Hepatocyte (in vitro differentiated cells): Measurements from ENCODE around the gene UBALD2. TPM values are rescaled to one million over a fixed set of nuclear protein-coding genes. Genes with fewer than 3 reads are reported as not detected.
A peak's percentile ranks its signal among the peaks of the same experiment; 100 is the strongest.
"Not testable (repeated sequence)": the region's sequence is repeated elsewhere in the genome, so short reads cannot be mapped to it uniquely, and the experiment has no call there.

ENCODE experiments used
- DNase-seq: peaks from one replicate; pipeline ENCODE4 v3.0.0-alpha.2; 2016; ENCODE audit warnings: low spot score
- H2AFZ ChIP-seq: fragments of 200-600 bp; sonication (generic); 2 replicates; pipeline ENCODE4 v1.6.0; 2016; ENCODE audit warnings: antibody characterized with exemption, mild to moderate bottlenecking
- H3K27ac ChIP-seq: fragments of 200-600 bp; sonication (generic); 2 replicates; pipeline ENCODE4 v1.5.1; 2016; ENCODE audit warnings: mild to moderate bottlenecking
- H3K27me3 ChIP-seq: fragments of 200-600 bp; sonication (generic); 2 replicates; pipeline ENCODE4 v1.6.1; 2016
- H3K36me3 ChIP-seq: fragments of 200-600 bp; sonication (generic); replicated peaks from 2 replicates; pipeline ENCODE4 v1.5.1; 2016; ENCODE audit warnings: low read depth; ENCODE audit not compliant: insufficient read depth
- H3K4me1 ChIP-seq: fragments of 200-600 bp; sonication (generic); 2 replicates; pipeline ENCODE4 v1.5.1; 2016; ENCODE audit warnings: mild to moderate bottlenecking, moderate library complexity; ENCODE audit not compliant: insufficient read depth
- H3K4me2 ChIP-seq: fragments of 200-600 bp; sonication (generic); 2 replicates; pipeline ENCODE4 v1.6.0; 2016
- H3K4me3 ChIP-seq: fragments of 200-600 bp; sonication (generic); 2 replicates; pipeline ENCODE4 v1.5.1; 2016; ENCODE audit warnings: mild to moderate bottlenecking
- H3K79me2 ChIP-seq: fragments of 200-600 bp; sonication (generic); 2 replicates; pipeline ENCODE4 v1.6.0; 2017; ENCODE audit warnings: mild to moderate bottlenecking
- H3K9me2 ChIP-seq: fragments of 200-600 bp; sonication (generic); replicated peaks from 2 replicates; pipeline ENCODE4 v1.6.0; 2017; ENCODE audit warnings: mild to moderate bottlenecking; ENCODE audit not compliant: insufficient read depth
- H3K9me3 ChIP-seq: fragments of 200-600 bp; sonication (generic); 2 replicates; pipeline ENCODE4 v1.5.1; 2016; ENCODE audit warnings: low read depth, mild to moderate bottlenecking
- H4K20me1 ChIP-seq: fragments of 200-600 bp; sonication (generic); 2 replicates; pipeline ENCODE4 v1.6.0; 2016; ENCODE audit warnings: mild to moderate bottlenecking; ENCODE audit not compliant: insufficient read depth, poor library complexity, severe bottlenecking
- EZH2 ChIP-seq: fragments of 200-600 bp; sonication (generic); IDR thresholded peaks from 2 replicates; pipeline ENCODE4 v1.6.1; 2016; ENCODE audit warnings: antibody characterized with exemption, mild to moderate bottlenecking, borderline replicate concordance
- EZH2phosphoT487 ChIP-seq: fragments of 200-600 bp; sonication (generic); IDR thresholded peaks from one replicate; pipeline ENCODE4 v1.6.1; 2018; ENCODE audit warnings: antibody characterized with exemption, mild to moderate bottlenecking, low read depth, moderate library complexity; ENCODE audit not compliant: unreplicated experiment, severe bottlenecking
- WGBS: methylation state at CpG from one replicate; pipeline ENCODE4 v1.1.6; 2016; ENCODE audit warnings: low lambda C conversion rate; ENCODE audit errors: missing lambda C conversion rate; 5-methylcytosine and 5-hydroxymethylcytosine counted together
- polyA plus RNA-seq: library from polyadenylated mRNA; unstranded; fragments of >200 nt; fragmentation: Nextera tagmentation; extraction: Ambion mirVana; gene quantifications from 2 replicates; pipeline ENCODE4 v1.2.1, GENCODE V29; 2016
- total RNA-seq: library from RNA; depleted of rRNA; stranded (reverse); fragments of >200 nt; gene quantifications from 2 replicates; pipeline ENCODE4 v1.2.3, GENCODE V29; 2014
- TF ChIP-seq, protein P1 (sequence below): fragments of 200-600 bp; sonication (generic); IDR thresholded peaks from 2 replicates; pipeline ENCODE4 v1.5.1; 2016; ENCODE audit warnings: antibody characterized with exemption, mild to moderate bottlenecking; ENCODE audit not compliant: poor library complexity

UBALD2 gene
- total and polyA plus RNA-seq, 2 experiments from 2014 or later: 10.2 to 13.1 TPM

DNA sequence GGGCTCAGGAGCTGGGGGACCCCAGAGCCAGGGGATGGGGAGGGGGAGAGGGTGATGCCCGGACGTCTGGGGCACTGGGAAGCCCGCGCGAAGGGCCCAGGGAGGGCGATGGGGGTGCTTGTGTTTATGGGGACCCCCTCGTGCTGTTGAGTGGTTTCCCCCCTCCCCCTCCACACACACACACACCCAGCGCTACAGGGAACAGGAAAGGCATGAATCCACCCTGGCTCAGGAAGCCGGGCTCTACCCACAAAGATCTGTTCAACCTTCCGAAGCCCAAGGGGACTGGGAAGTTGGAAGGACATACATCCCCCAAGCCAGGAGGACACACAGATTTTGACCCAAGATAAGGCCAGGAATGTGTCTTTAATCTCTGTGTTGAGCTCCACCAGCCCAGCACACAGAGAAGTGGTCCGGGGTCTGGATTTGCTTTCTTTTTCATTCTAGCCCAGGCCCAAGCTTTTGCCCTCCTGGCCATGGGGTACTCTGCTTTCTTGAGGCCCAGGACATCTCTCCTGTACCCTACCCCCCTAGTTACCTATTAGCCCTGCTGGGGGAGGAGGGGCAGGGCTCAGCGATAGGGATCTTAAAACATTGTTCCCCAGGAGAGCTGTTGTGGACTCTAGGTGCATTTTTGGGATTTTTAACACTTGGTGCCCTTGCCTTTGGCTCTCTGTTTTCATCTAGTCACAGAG, 1.2 kb downstream of the UBALD2 start:
- H3K4me3 ChIP-seq: peak overlapping the region; percentile 82

DNA sequence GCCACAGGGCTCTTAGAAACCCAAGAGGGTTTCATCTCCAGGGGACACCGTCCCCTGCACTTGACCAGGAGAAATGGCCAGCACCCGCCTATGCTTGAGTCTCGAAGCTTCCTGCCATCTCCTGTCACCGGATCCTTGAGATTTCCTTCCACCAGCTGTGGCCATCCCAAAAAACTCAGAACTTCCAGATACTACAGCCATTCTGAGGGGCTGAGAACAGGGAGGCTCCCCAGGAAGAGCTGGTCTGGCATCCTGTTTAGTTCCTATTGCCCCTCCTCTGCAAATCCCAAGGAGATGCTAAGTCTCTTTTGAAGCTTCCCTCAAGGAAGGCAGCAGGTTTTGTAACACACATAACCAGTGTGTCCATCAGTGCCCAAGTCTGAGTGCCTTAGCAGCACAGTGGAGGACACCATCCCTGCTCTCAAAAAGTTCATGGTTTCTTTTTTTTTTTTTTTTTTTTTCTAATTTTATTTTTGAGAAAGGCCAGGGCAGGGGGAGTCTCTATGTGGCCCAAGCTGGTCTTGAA, 2.0 kb downstream of the UBALD2 start:
- TF ChIP-seq, protein P1, sequence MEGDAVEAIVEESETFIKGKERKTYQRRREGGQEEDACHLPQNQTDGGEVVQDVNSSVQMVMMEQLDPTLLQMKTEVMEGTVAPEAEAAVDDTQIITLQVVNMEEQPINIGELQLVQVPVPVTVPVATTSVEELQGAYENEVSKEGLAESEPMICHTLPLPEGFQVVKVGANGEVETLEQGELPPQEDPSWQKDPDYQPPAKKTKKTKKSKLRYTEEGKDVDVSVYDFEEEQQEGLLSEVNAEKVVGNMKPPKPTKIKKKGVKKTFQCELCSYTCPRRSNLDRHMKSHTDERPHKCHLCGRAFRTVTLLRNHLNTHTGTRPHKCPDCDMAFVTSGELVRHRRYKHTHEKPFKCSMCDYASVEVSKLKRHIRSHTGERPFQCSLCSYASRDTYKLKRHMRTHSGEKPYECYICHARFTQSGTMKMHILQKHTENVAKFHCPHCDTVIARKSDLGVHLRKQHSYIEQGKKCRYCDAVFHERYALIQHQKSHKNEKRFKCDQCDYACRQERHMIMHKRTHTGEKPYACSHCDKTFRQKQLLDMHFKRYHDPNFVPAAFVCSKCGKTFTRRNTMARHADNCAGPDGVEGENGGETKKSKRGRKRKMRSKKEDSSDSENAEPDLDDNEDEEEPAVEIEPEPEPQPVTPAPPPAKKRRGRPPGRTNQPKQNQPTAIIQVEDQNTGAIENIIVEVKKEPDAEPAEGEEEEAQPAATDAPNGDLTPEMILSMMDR: no peak
- no peak for TF ChIP-seq EZH2phosphoT487
- no peak for TF ChIP-seq EZH2
- H2AFZ ChIP-seq: no peak overlapping the region
- H3K4me2 ChIP-seq: peak overlapping the region; percentile 84
- H3K4me1 ChIP-seq: peaks cover 32% of the 10 kb centered on the region
- no peaks in the 10 kb centered on the region for H3K27me3 ChIP-seq
- DNase-seq: no peak
- H3K4me3 ChIP-seq: no peak overlapping the region
- WGBS: 88% methylated on average over 4 of the region's 4 CpGs
- H3K27ac ChIP-seq: peak overlapping the region; percentile 93
- H3K36me3 ChIP-seq: no peaks in the 10 kb centered on the region
- no peaks in the 10 kb centered on the region for H4K20me1 ChIP-seq
- no peaks in the 10 kb centered on the region for H3K9me2 ChIP-seq
- H3K79me2 ChIP-seq: peaks cover 39% of the 10 kb centered on the region
- H3K9me3 ChIP-seq: no peaks in the 10 kb centered on the region

More for the DNA sequence above, 1.2 kb downstream of the UBALD2 start:
- peak; percentile 57 for DNase-seq
- Histone ChIP-seq H3K36me3 (no peaks in the 10 kb centered on the region), H3K27ac (peak overlapping the region; percentile 93), H3K4me1 (peaks cover 29% of the 10 kb centered on the region), H2AFZ (peak overlapping the region; percentile 55), H3K9me2 (no peaks in the 10 kb centered on the region), H3K27me3 (no peaks in the 10 kb centered on the region), H3K9me3 (no peaks in the 10 kb centered on the region), H3K79me2 (peaks cover 39% of the 10 kb centered on the region), H4K20me1 (no peaks in the 10 kb centered on the region), H3K4me2 (peak overlapping the region; percentile 84)
- WGBS: 3% methylated on average over 5 of the region's 12 CpGs
- TF ChIP-seq EZH2phosphoT487: no peak
- TF ChIP-seq, protein P1: no peak

DNA sequence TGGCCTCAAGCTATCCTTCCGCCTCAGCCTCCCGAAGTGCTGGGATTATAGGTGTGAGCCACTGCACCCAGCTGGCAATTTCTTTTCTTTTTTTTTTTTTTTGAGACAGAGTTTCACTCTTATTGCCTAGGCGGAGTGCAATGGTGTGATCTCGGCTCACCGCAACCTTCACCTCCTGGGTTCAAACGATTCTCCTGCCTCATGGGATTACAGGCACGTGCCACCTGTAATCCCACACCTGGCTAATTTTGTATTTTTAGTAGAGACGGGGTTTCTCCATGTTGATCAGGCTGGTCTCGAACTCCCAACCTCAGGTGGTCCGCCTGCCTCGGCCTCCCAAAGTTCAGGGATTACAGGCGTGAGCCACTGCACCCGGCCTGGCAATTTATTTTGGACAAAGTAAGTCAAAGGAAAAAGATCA, 2.4 kb downstream of the UBALD2 start:
- H3K79me2 ChIP-seq: peaks cover 39% of the 10 kb centered on the region
- peak overlapping the region; percentile 47 for H3K27ac ChIP-seq
- not testable (repeated sequence) for H4K20me1 ChIP-seq, DNase-seq, H3K9me2 ChIP-seq, H3K27me3 ChIP-seq, H3K9me3 ChIP-seq, H2AFZ ChIP-seq, H3K4me3 ChIP-seq, H3K36me3 ChIP-seq
- 95% methylated on average over 13 of the region's 13 CpGs for WGBS
- peaks cover 35% of the 10 kb centered on the region for H3K4me1 ChIP-seq
- H3K4me2 ChIP-seq: peak overlapping the region; percentile 84

DNA sequence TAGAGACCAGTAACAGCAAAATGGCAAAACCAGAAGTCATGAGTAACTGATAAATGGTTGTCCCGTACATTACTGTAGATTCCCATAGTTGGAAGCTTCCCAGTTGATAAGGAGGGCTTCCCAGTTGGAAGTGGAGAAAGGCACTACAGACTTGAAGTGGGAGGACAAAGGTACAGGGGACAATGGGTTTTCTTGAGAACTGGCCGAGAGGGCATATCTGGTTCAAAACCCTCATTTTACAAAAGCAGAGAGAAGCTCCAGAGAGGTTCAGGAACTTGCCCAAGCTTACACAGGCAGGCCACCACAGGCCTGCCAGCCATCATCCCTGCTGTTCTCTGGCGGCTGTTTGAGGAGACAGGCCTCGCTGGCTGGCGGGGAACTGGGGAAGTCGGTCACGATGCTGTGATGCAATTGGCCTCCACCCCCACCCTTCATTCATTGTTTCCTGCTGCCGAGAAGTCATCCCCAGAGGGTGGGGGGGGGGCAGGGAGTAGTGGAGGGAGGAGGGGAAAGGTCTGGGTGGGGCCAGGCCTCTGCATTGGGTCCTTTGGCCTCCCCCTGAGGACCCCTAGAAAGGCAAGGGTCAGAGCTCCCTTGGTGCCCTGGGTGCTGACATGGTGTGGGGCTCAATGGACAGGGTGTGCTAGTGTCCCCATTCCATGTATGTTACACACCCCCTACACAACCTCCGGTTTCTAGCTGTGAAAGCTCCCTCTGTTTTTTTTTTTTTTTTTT, 3.0 kb downstream of the UBALD2 start:
- peaks cover 39% of the 10 kb centered on the region for H3K79me2 ChIP-seq
- H3K27me3 ChIP-seq: no peaks in the 10 kb centered on the region
- no peaks in the 10 kb centered on the region for H3K9me3 ChIP-seq
- peak; percentile 66 for DNase-seq
- 59% methylated on average over 7 of the region's 9 CpGs for WGBS
- no peaks in the 10 kb centered on the region for H3K36me3 ChIP-seq
- H4K20me1 ChIP-seq: no peaks in the 10 kb centered on the region
- no peaks in the 10 kb centered on the region for H3K9me2 ChIP-seq
- no peak overlapping the region for H2AFZ ChIP-seq
- TF ChIP-seq, protein P1: no peak
- TF ChIP-seq EZH2phosphoT487 (no peak), EZH2 (no peak)
- H3K4me2 ChIP-seq: peak overlapping the region; percentile 53
- peaks cover 33% of the 10 kb centered on the region for H3K4me1 ChIP-seq
- H3K4me3 ChIP-seq: no peak overlapping the region
- peak overlapping the region; percentile 47 for H3K27ac ChIP-seq
